Activated CD4-positive, alpha-beta T cell treated with anti-CD3 and anti-CD28 coated beads for 36 hours (primary cell): ENCODE data around the gene ECHS1. TPM values are rescaled to one million over a fixed set of nuclear protein-coding genes. Genes with fewer than 3 reads are reported as not detected.

ENCODE experiments used
- ATAC-seq: fragments of 200-7000 bp; cut with Tn5 transposase; one replicate; pipeline ENCODE4 v1.10.0; 2021; ENCODE audit warnings: mild to moderate bottlenecking, moderate library complexity
- CTCF ChIA-PET: fragments of 350-600 bp; sonication (Branson Sonifier 250); formaldehyde crosslinking; loops from one replicate; lab custom pipeline; 2021; ENCODE audit warnings: antibody characterized with exemption; lab: Charles Lee
- POLR2A ChIA-PET: fragments of 350-600 bp; sonication (Branson Sonifier 250); formaldehyde crosslinking; loops from one replicate; lab custom pipeline; 2021; ENCODE audit warnings: antibody characterized with exemption, inconsistent platforms; lab: Charles Lee
- DNase-seq: peaks from one replicate; pipeline ENCODE4 v3.0.0-alpha.2; 2020
- H3K27ac Mint-ChIP-seq: one replicate; pipeline ENCODE4 v1.8.0; 2021; ENCODE audit warnings: mixed read lengths
- H3K27me3 Mint-ChIP-seq: one replicate; pipeline ENCODE4 v1.8.0; 2021; ENCODE audit warnings: mixed read lengths
- H3K36me3 Mint-ChIP-seq: one replicate; pipeline ENCODE4 v1.8.0; 2021; ENCODE audit warnings: low read depth, mixed read lengths
- H3K4me1 Mint-ChIP-seq: one replicate; pipeline ENCODE4 v1.8.0; 2021; ENCODE audit warnings: mixed read lengths
- H3K4me3 Mint-ChIP-seq: one replicate; pipeline ENCODE4 v1.8.0; 2021; ENCODE audit warnings: mild to moderate bottlenecking, moderate library complexity, mixed read lengths
- H3K9me3 Mint-ChIP-seq: one replicate; pipeline ENCODE4 v1.8.0; 2021; ENCODE audit warnings: low read depth, mixed read lengths
- intact Hi-C, 2 experiments: fragments of 100-400 bp; cut with DNase I in 1 of 2; cut with micrococcal nuclease in 1 of 2; formaldehyde crosslinking; loops; one replicate each; pipeline versions ENCODE4 v1.14.2 to v1.15.1; 2022 to 2024; cut with DNase I, micrococcal nuclease
- microRNA-seq: library from miRNA; unstranded; fragments of <30 nt; microRNA quantifications from one replicate; pipeline ENCODE4 v1.2.0, GENCODE V29; 2021; ENCODE audit warnings: borderline replicate concordance
- total RNA-seq, 2 experiments: library from RNA; stranded (reverse); gene quantifications; one replicate each; pipeline ENCODE4 v1.2.3, GENCODE V29; 2021

Gene ECHS1
- total RNA-seq, 2 experiments from 2014 or later: 42.0 to 56.7 TPM

- Mint-ChIP-seq H3K27me3 (peaks cover 10% of the 10 kb centered on the region), H3K4me1 (peaks cover 9% of the 10 kb centered on the region), H3K4me3 (no peak overlapping the region), H3K9me3 (no peaks in the 10 kb centered on the region), H3K27ac (no peak overlapping the region), H3K36me3 (peaks cover under 1% of the 10 kb centered on the region)
- POLR2A ChIA-PET: no interaction called here
- DNase-seq (no peak), ATAC-seq (no peak)
- intact Hi-C loops: no loop called here
- CTCF ChIA-PET: interaction anchor here (0.6 to 1.9 kb wide), 4 partner anchors 9 to 745 kb away, joined by 4 to 7 read pairs (median 4); no protein-coding TSS in a partner anchor
Measured at GRCh38 chr10:133315847-133316246, 57.3 kb downstream of the ECHS1 start.

- POLR2A ChIA-PET: no interaction called here
- H3K9me3 Mint-ChIP-seq: no peaks in the 10 kb centered on the region
- CTCF ChIA-PET: interaction anchor here (0.6 to 2.0 kb wide), 5 partner anchors 8 to 458 kb away, joined by 3 to 7 read pairs (median 4); no protein-coding TSS in a partner anchor
- peaks cover 6% of the 10 kb centered on the region for H3K27me3 Mint-ChIP-seq
- no peak overlapping the region for H3K27ac Mint-ChIP-seq
- no peak overlapping the region for H3K4me3 Mint-ChIP-seq
- H3K36me3 Mint-ChIP-seq: peaks cover 6% of the 10 kb centered on the region
- ATAC-seq (no peak), DNase-seq (no peak)
- H3K4me1 Mint-ChIP-seq: peaks cover 9% of the 10 kb centered on the region
- intact Hi-C loops: no loop called here
Measured at GRCh38 chr10:133314911-133315310, 58.2 kb downstream of the ECHS1 start.

GRCh38 chr10:133313192-133313591, 60.0 kb downstream of the ECHS1 start:
- intact Hi-C loops: no loop called here
- H3K27ac Mint-ChIP-seq: no peak overlapping the region
- POLR2A ChIA-PET: no interaction called here
- H3K4me1 Mint-ChIP-seq: peaks cover 6% of the 10 kb centered on the region
- no peaks in the 10 kb centered on the region for H3K9me3 Mint-ChIP-seq
- H3K4me3 Mint-ChIP-seq: no peak overlapping the region
- DNase-seq: no peak
- H3K36me3 Mint-ChIP-seq: peaks cover 9% of the 10 kb centered on the region
- no peaks in the 10 kb centered on the region for H3K27me3 Mint-ChIP-seq
- ATAC-seq: no peak
- CTCF ChIA-PET: interaction anchor here (0.7 to 0.9 kb wide), 2 partner anchors 44 to 52 kb away, joined by 3 read pairs; no protein-coding TSS in a partner anchor

GRCh38 chr10:133312769-133313145, 60.4 kb downstream of the ECHS1 start:
- POLR2A ChIA-PET: no interaction called here
- Mint-ChIP-seq H3K36me3 (peaks cover 12% of the 10 kb centered on the region), H3K27me3 (no peaks in the 10 kb centered on the region), H3K4me1 (peaks cover 7% of the 10 kb centered on the region), H3K4me3 (no peak overlapping the region), H3K27ac (no peak overlapping the region), H3K9me3 (no peaks in the 10 kb centered on the region)
- ATAC-seq (no peak), DNase-seq (no peak)
- intact Hi-C loops: no loop called here
- CTCF ChIA-PET: interaction anchor here (0.7 to 0.9 kb wide), 2 partner anchors 44 to 52 kb away, joined by 3 read pairs; no protein-coding TSS in a partner anchor

Small RNA genes lying within 50 kb of the gene (microRNA-seq; reads per million reads assigned to microRNA genes)
- not detected for gene MIR3944

Other genes starting within 250 kb of the ECHS1 start
- not detected for gene KNDC1, start 213.1 kb downstream of the ECHS1 start, total RNA-seq
- gene UTF1, start 143.1 kb downstream of the ECHS1 start, total RNA-seq: not detected
- not detected for gene VENTX, start 135.5 kb downstream of the ECHS1 start, total RNA-seq
- gene ADAM8, start 96.5 kb downstream of the ECHS1 start, total RNA-seq: 100 to 1,000 TPM; 124 to 176 TPM
- 10 to 100 TPM; 43.3 to 50.2 TPM for gene TUBGCP2, start 64.5 kb downstream of the ECHS1 start, total RNA-seq
- gene ZNF511, start 64.4 kb downstream of the ECHS1 start, total RNA-seq: 10 to 100 TPM; 58.1 to 73.2 TPM
- gene CALY, start 36.5 kb downstream of the ECHS1 start, total RNA-seq: not detected
- not detected for gene PRAP1, start 26.0 kb downstream of the ECHS1 start, total RNA-seq
- 10 to 100 TPM; 28.3 to 37.0 TPM for gene FUOM, start 15.3 kb downstream of the ECHS1 start, total RNA-seq
- gene PAOX, start 5.9 kb upstream of the ECHS1 start, total RNA-seq: 1 to 10 TPM; 3.0 to 6.2 TPM
- 10 to 100 TPM; 46.9 to 52.1 TPM for gene MTG1, start 20.8 kb upstream of the ECHS1 start, total RNA-seq
- not detected for gene SPRN, start 51.3 kb upstream of the ECHS1 start, total RNA-seq
- gene SCART1, start 80.6 kb upstream of the ECHS1 start, total RNA-seq: 1 to 10 TPM; 1.4 to 1.7 TPM
- under 1 TPM; 0.25 to 0.32 TPM for gene CYP2E1, start 154.0 kb upstream of the ECHS1 start, total RNA-seq
- under 1 TPM; 0.19 to 0.66 TPM for gene SYCE1, start 192.2 kb upstream of the ECHS1 start, total RNA-seq